ENCODE data around the gene EXOSC7. TPM values are rescaled to one million over a fixed set of nuclear protein-coding genes. Genes with fewer than 3 reads are reported as not detected.

Gene EXOSC7
- total and polyA plus RNA-seq, 10 of the 15 experiments (the other 5 are each of a cell fraction or from before 2014, with no cell fraction given), result 58.0 to 193 (median 82.9) TPM

DNA sequence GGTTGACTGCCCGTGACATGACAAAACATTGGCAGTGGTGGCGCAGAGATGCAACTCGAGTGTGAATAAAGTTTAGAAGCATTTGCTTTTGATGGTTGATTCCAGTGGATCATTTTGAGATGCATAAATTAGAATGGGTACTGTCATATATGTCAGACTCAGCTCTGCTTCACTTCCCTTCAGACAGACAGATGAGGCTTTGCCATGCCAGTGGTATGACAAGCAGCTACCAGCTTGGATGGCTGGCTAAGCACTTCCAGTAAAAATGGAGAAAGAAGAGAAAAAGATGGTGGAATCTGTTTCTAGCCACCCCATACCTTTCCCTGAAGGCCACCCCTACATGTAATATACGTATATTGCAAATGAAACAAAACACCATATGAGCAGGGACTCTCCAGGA lies 36.5 kb downstream of the EXOSC7 start:
- intact Hi-C loops (cut with micrococcal nuclease; ENCODE audit: unreplicated experiment), result no loop called here
- CTCF ChIA-PET, result interaction anchor here (0.7 to 1.6 kb wide), 5 partner anchors 21 to 32 kb away, joined by 3 to 6 read pairs (median 4); no protein-coding TSS in a partner anchor
- no peak overlapping the region for H2AFZ ChIP-seq (ENCODE audit: control insufficient read depth, low read depth, low read length)
- H3K4me2 ChIP-seq (ENCODE audit: control insufficient read depth, insufficient read depth), result no peak overlapping the region
- SMC1A ChIA-PET (ENCODE audit: uncharacterized antibody, unreplicated experiment), result interaction anchor here (0.7 to 1.8 kb wide), 6 partner anchors 10 to 56 kb away, joined by 3 to 7 read pairs (median 4); no protein-coding TSS in a partner anchor
- RAD21 ChIA-PET (ENCODE audit: unreplicated experiment), result interaction anchor here (0.8 to 2.2 kb wide), 7 partner anchors 15 to 70 kb away, joined by 3 to 18 read pairs (median 4); partner anchors contain the start of genes EXOSC7 and ZDHHC3
- BruUV-seq (replicated peaks), result no TSS peak
- ATAC-seq (no peak), DNase-seq (ENCODE audit: low read depth, low spot score) (no peak), FAIRE-seq (no peak)
- no peaks in the 10 kb centered on the region for H3K9me3 ChIP-seq (replicated peaks; ENCODE audit: control insufficient read depth, insufficient read depth, low read length)
- H3K9ac ChIP-seq (ENCODE audit: control insufficient read depth, insufficient read depth, low read length), result no peak overlapping the region
- H3K4me3 ChIP-seq, result no peak overlapping the region
- H3K36me3 ChIP-seq (ENCODE audit: control insufficient read depth in 2 of 2, insufficient read depth in 2 of 2, low read length in 1 of 2), result peaks cover 3 to 26% of the 10 kb centered on the region in 2 experiments
- 83% methylated on average over 4 of the region's 4 CpGs for WGBS (ENCODE audit: insufficient coverage, insufficient replicate concordance, low lambda C conversion rate, missing lambda C conversion rate)
- H3K27me3 ChIP-seq (replicated peaks in 1 of 2; ENCODE audit: control insufficient read depth in 2 of 2, insufficient read depth in 2 of 2, low read length in 1 of 2), result no peaks in the 10 kb centered on the region
- peaks cover 15% of the 10 kb centered on the region for H3K4me1 ChIP-seq (ENCODE audit: control insufficient read depth, insufficient read depth, low read length)
- no peaks in the 10 kb centered on the region for H4K20me1 ChIP-seq (ENCODE audit: control insufficient read depth, insufficient read depth)
- no peaks in the 10 kb centered on the region for H3K79me2 ChIP-seq (ENCODE audit: control insufficient read depth, insufficient read depth, low read length)
- POLR2A ChIA-PET, result interaction anchor here (1.0 to 1.4 kb wide), 4 partner anchors 10 to 36 kb away, joined by 3 to 7 read pairs (median 4); no protein-coding TSS in a partner anchor
- in situ Hi-C loops (cut with MboI), result no loop called here
- H3K27ac ChIP-seq (ENCODE audit: control insufficient read depth, insufficient read depth), result no peak overlapping the region
- TF ChIP-seq, protein P1, sequence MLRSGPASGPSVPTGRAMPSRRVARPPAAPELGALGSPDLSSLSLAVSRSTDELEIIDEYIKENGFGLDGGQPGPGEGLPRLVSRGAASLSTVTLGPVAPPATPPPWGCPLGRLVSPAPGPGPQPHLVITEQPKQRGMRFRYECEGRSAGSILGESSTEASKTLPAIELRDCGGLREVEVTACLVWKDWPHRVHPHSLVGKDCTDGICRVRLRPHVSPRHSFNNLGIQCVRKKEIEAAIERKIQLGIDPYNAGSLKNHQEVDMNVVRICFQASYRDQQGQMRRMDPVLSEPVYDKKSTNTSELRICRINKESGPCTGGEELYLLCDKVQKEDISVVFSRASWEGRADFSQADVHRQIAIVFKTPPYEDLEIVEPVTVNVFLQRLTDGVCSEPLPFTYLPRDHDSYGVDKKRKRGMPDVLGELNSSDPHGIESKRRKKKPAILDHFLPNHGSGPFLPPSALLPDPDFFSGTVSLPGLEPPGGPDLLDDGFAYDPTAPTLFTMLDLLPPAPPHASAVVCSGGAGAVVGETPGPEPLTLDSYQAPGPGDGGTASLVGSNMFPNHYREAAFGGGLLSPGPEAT (IDR thresholded peaks at IDR 0.05; ENCODE audit: low read depth), result no peak
- TF ChIP-seq CHD2 (IDR thresholded peaks at IDR 0.05; ENCODE audit: borderline replicate concordance, low read depth, low read length), result no peak
- no peak for TF ChIP-seq KDM1A (IDR thresholded peaks at IDR 0.05; ENCODE audit: borderline replicate concordance)
- TF ChIP-seq NRF1 (conservative IDR thresholded peaks at IDR 0.05; ENCODE audit: low read depth, low read length), result no peak
- no peak for TF ChIP-seq POLR2A (IDR thresholded peaks at IDR 0.05; ENCODE audit: low read depth, low read length)
- no peak for TF ChIP-seq RB1 (IDR thresholded peaks at IDR 0.05; ENCODE audit: borderline replicate concordance)
- TF ChIP-seq, protein P2, sequence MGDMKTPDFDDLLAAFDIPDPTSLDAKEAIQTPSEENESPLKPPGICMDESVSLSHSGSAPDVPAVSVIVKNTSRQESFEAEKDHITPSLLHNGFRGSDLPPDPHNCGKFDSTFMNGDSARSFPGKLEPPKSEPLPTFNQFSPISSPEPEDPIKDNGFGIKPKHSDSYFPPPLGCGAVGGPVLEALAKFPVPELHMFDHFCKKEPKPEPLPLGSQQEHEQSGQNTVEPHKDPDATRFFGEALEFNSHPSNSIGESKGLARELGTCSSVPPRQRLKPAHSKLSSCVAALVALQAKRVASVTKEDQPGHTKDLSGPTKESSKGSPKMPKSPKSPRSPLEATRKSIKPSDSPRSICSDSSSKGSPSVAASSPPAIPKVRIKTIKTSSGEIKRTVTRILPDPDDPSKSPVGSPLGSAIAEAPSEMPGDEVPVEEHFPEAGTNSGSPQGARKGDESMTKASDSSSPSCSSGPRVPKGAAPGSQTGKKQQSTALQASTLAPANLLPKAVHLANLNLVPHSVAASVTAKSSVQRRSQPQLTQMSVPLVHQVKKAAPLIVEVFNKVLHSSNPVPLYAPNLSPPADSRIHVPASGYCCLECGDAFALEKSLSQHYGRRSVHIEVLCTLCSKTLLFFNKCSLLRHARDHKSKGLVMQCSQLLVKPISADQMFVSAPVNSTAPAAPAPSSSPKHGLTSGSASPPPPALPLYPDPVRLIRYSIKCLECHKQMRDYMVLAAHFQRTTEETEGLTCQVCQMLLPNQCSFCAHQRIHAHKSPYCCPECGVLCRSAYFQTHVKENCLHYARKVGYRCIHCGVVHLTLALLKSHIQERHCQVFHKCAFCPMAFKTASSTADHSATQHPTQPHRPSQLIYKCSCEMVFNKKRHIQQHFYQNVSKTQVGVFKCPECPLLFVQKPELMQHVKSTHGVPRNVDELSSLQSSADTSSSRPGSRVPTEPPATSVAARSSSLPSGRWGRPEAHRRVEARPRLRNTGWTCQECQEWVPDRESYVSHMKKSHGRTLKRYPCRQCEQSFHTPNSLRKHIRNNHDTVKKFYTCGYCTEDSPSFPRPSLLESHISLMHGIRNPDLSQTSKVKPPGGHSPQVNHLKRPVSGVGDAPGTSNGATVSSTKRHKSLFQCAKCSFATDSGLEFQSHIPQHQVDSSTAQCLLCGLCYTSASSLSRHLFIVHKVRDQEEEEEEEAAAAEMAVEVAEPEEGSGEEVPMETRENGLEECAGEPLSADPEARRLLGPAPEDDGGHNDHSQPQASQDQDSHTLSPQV (IDR thresholded peaks at IDR 0.05), result no peak
- no peak for TF ChIP-seq CHD1 (IDR thresholded peaks at IDR 0.05; ENCODE audit: low read depth, low read length)
- TF ChIP-seq ETV6 (conservative IDR thresholded peaks at IDR 0.05 in 1 of 2, IDR thresholded peaks at IDR 0.05 in 1 of 2; ENCODE audit: borderline replicate concordance in 1 of 2, low read depth in 1 of 2), result no peak
- TF ChIP-seq, protein P3, sequence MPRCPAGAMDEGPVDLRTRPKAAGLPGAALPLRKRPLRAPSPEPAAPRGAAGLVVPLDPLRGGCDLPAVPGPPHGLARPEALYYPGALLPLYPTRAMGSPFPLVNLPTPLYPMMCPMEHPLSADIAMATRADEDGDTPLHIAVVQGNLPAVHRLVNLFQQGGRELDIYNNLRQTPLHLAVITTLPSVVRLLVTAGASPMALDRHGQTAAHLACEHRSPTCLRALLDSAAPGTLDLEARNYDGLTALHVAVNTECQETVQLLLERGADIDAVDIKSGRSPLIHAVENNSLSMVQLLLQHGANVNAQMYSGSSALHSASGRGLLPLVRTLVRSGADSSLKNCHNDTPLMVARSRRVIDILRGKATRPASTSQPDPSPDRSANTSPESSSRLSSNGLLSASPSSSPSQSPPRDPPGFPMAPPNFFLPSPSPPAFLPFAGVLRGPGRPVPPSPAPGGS (IDR thresholded peaks at IDR 0.05; ENCODE audit: borderline replicate concordance, insufficient read depth, low read depth, low read length, poor library complexity, severe bottlenecking), result no peak
- TF ChIP-seq, protein P4, sequence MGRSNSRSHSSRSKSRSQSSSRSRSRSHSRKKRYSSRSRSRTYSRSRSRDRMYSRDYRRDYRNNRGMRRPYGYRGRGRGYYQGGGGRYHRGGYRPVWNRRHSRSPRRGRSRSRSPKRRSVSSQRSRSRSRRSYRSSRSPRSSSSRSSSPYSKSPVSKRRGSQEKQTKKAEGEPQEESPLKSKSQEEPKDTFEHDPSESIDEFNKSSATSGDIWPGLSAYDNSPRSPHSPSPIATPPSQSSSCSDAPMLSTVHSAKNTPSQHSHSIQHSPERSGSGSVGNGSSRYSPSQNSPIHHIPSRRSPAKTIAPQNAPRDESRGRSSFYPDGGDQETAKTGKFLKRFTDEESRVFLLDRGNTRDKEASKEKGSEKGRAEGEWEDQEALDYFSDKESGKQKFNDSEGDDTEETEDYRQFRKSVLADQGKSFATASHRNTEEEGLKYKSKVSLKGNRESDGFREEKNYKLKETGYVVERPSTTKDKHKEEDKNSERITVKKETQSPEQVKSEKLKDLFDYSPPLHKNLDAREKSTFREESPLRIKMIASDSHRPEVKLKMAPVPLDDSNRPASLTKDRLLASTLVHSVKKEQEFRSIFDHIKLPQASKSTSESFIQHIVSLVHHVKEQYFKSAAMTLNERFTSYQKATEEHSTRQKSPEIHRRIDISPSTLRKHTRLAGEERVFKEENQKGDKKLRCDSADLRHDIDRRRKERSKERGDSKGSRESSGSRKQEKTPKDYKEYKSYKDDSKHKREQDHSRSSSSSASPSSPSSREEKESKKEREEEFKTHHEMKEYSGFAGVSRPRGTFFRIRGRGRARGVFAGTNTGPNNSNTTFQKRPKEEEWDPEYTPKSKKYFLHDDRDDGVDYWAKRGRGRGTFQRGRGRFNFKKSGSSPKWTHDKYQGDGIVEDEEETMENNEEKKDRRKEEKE (IDR thresholded peaks at IDR 0.05), result no peak
- TF ChIP-seq CEBPB (IDR thresholded peaks at IDR 0.05; ENCODE audit: borderline replicate concordance in 1 of 2, low read depth in 2 of 2, low read length in 2 of 2), result no peak
- no peak for TF ChIP-seq ESRRA (IDR thresholded peaks at IDR 0.05; ENCODE audit: low read length)

All from GM12878 (cell line).